GM18873 (cell line): ENCODE results near the gene COX4I2.
"Not testable (repeated sequence)": the region's sequence is repeated elsewhere in the genome, so short reads cannot be mapped to it uniquely, and the experiment has no call there.

Source experiments
- ATAC-seq: cut with Tn5 transposase; IDR thresholded peaks from one replicate; pipeline ENCODE4 v1.9.1; 2021; ENCODE audit warnings: mild to moderate bottlenecking, moderate library complexity, moderate number of reproducible peaks; ENCODE audit not compliant: unreplicated experiment, low FRiP score

Gene COX4I2

GRCh38 chr20:31606804-31607639 lies 30.7 kb upstream of the COX4I2 start:
- no peak for ATAC-seq

GRCh38 chr20:31607640-31608250 lies 30.0 kb upstream of the COX4I2 start:
- ATAC-seq, result no peak

GRCh38 chr20:31608251-31608945 lies 29.3 kb upstream of the COX4I2 start:
- ATAC-seq, result no peak

GRCh38 chr20:31612271-31612640 lies 25.5 kb upstream of the COX4I2 start:
- not testable (repeated sequence) for ATAC-seq

GRCh38 chr20:31615416-31615815 lies 22.3 kb upstream of the COX4I2 start:
- no peak for ATAC-seq

GRCh38 chr20:31617432-31618104 lies 20.1 kb upstream of the COX4I2 start:
- ATAC-seq, result no peak

- ATAC-seq, result no peak
Measured at GRCh38 chr20:31620246-31620645, 17.5 kb upstream of the COX4I2 start.

GRCh38 chr20:31623123-31623505 lies 14.6 kb upstream of the COX4I2 start:
- not testable (repeated sequence) for ATAC-seq

- not testable (repeated sequence) for ATAC-seq
Measured at GRCh38 chr20:31626534-31626933, 11.2 kb upstream of the COX4I2 start.

GRCh38 chr20:31628057-31628456 lies 9.7 kb upstream of the COX4I2 start:
- ATAC-seq, result not testable (repeated sequence)

GRCh38 chr20:31630187-31630790 lies 7.4 kb upstream of the COX4I2 start:
- ATAC-seq, result no peak

- ATAC-seq, result no peak
Measured at GRCh38 chr20:31632548-31633338, 5.0 kb upstream of the COX4I2 start.

GRCh38 chr20:31633339-31633914 lies 4.3 kb upstream of the COX4I2 start:
- no peak for ATAC-seq

- no peak for ATAC-seq
Measured at GRCh38 chr20:31638317-31638716, 605 bp downstream of the COX4I2 start.

GRCh38 chr20:31638816-31639215 lies 1.1 kb downstream of the COX4I2 start:
- ATAC-seq, result no peak

GRCh38 chr20:31640259-31640658 lies 2.5 kb downstream of the COX4I2 start:
- no peak for ATAC-seq

GRCh38 chr20:31641391-31641790 lies 3.7 kb downstream of the COX4I2 start:
- ATAC-seq, result no peak

- ATAC-seq, result no peak
Measured at GRCh38 chr20:31642837-31643236, 5.1 kb downstream of the COX4I2 start.

GRCh38 chr20:31643522-31643921 lies 5.8 kb downstream of the COX4I2 start:
- no peak for ATAC-seq
